GM18861 (cell line): ENCODE data around the gene RNPEP.
"Not testable (repeated sequence)": the region's sequence is repeated elsewhere in the genome, so short reads cannot be mapped to it uniquely, and the experiment has no call there.

Source experiments
- ATAC-seq: cut with Tn5 transposase; IDR thresholded peaks from one replicate; pipeline ENCODE4 v1.9.1; 2021; ENCODE audit not compliant: unreplicated experiment

RNPEP gene

GRCh38 chr1:201955729-201956143, 26.7 kb upstream of the RNPEP start:
- no peak for ATAC-seq

GRCh38 chr1:201958348-201958747, 24.1 kb upstream of the RNPEP start:
- ATAC-seq: no peak

- not testable (repeated sequence) for ATAC-seq
Measured at GRCh38 chr1:201962382-201962781, 20.1 kb upstream of the RNPEP start.

GRCh38 chr1:201964261-201964660, 18.2 kb upstream of the RNPEP start:
- ATAC-seq: no peak

GRCh38 chr1:201966171-201966570, 16.3 kb upstream of the RNPEP start:
- no peak for ATAC-seq

GRCh38 chr1:201968202-201968925, 14.1 kb upstream of the RNPEP start:
- no peak for ATAC-seq

GRCh38 chr1:201970334-201971159, 11.9 kb upstream of the RNPEP start:
- no peak for ATAC-seq

GRCh38 chr1:201982082-201982622, 296 bp upstream of the RNPEP start:
- ATAC-seq: peak; percentile 7

GRCh38 chr1:201983380-201983805, 945 bp downstream of the RNPEP start:
- ATAC-seq: no peak

GRCh38 chr1:201984446-201984845, 2.0 kb downstream of the RNPEP start:
- ATAC-seq: no peak

- ATAC-seq: no peak
Measured at GRCh38 chr1:201985355-201985754, 2.9 kb downstream of the RNPEP start.

- no peak for ATAC-seq
Measured at GRCh38 chr1:201988601-201989000, 6.2 kb downstream of the RNPEP start.

- no peak for ATAC-seq
Measured at GRCh38 chr1:201989354-201990128, 7.1 kb downstream of the RNPEP start.

GRCh38 chr1:201990427-201990826, 8.0 kb downstream of the RNPEP start:
- ATAC-seq: no peak

GRCh38 chr1:201999625-202000238, 17.3 kb downstream of the RNPEP start:
- no peak for ATAC-seq

GRCh38 chr1:202002507-202002906, 20.1 kb downstream of the RNPEP start:
- no peak for ATAC-seq

- no peak for ATAC-seq
Measured at GRCh38 chr1:202004711-202005110, 22.3 kb downstream of the RNPEP start.

GRCh38 chr1:202005958-202006357, 23.5 kb downstream of the RNPEP start:
- ATAC-seq: no peak

- no peak for ATAC-seq
Measured at GRCh38 chr1:202007304-202007703, 24.9 kb downstream of the RNPEP start.

GRCh38 chr1:202007805-202008489, 25.5 kb downstream of the RNPEP start:
- ATAC-seq: no peak
